OCI-LY1 (cell line): ENCODE measurements around the gene TMEM256.
A peak's percentile ranks its signal among the peaks of the same experiment; 100 is the strongest.

ENCODE experiments used
- EZH2 ChIP-seq: fragments of 200-600 bp; sonication (generic), shearing (Covaris generic); IDR thresholded peaks from 2 replicates; pipeline ENCODE4 v1.8.0; 2017; ENCODE audit warnings: borderline replicate concordance, mixed run types, mild to moderate bottlenecking, antibody characterized with exemption, low read length, moderate library complexity, mixed read lengths
- TF ChIP-seq, protein P1 (sequence below): fragments of 200-600 bp; sonication (generic), shearing (Covaris generic); IDR thresholded peaks from 2 replicates; pipeline ENCODE4 v1.5.1; 2017; ENCODE audit warnings: mild to moderate bottlenecking, antibody characterized with exemption, low read length, moderate library complexity, mixed read lengths

DNA sequence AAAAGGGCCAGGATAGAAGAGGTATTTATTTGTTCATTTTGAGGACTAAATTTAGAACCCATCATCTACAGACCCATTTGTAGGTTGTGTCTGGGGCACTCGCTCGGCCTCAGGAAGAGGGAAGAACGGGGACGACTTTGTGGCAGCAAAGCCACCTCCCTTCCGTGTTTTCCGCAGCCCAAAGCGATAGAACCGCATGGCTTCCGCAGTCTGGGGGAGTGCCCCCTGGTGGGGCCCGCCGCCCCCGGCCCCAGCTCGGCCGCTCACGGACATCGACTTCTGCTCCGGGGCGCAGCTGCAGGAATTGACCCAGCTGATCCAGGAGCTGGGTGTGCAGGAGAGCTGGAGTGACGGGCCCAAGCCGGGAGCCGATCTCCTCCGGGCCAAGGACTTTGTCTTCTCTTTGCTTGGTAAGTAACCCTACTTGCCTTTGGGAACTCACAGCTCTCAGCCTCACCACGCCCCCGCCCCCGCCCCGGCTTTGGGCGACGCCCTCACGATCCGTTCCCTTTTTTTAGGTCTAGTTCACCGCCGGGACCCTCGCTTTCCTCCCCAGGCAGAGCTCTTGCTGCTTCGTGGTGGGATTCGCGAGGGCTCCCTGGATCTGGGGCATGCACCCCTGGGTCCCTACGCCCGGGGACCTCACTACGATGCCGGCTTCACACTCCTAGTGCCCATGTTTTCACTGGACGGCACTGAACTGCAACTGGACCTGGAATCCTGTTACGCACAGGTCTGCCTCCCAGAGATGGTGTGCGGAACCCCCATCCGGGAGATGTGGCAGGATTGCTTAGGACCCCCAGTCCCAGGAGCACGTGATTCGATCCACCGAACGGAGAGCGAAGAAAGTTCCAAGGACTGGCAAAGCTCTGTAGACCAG is 32.0 kb upstream of the TMEM256 start:
- TF ChIP-seq, protein P1, sequence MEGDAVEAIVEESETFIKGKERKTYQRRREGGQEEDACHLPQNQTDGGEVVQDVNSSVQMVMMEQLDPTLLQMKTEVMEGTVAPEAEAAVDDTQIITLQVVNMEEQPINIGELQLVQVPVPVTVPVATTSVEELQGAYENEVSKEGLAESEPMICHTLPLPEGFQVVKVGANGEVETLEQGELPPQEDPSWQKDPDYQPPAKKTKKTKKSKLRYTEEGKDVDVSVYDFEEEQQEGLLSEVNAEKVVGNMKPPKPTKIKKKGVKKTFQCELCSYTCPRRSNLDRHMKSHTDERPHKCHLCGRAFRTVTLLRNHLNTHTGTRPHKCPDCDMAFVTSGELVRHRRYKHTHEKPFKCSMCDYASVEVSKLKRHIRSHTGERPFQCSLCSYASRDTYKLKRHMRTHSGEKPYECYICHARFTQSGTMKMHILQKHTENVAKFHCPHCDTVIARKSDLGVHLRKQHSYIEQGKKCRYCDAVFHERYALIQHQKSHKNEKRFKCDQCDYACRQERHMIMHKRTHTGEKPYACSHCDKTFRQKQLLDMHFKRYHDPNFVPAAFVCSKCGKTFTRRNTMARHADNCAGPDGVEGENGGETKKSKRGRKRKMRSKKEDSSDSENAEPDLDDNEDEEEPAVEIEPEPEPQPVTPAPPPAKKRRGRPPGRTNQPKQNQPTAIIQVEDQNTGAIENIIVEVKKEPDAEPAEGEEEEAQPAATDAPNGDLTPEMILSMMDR, result peak; percentile 61
- no peak for TF ChIP-seq EZH2
